ENCODE results near the gene CAPN8. TPM values are rescaled to one million over a fixed set of nuclear protein-coding genes. Genes with fewer than 3 reads are reported as not detected.

Gene CAPN8
- total and polyA plus RNA-seq, 2 donors = 0.38 to 2.6 TPM

DNA sequence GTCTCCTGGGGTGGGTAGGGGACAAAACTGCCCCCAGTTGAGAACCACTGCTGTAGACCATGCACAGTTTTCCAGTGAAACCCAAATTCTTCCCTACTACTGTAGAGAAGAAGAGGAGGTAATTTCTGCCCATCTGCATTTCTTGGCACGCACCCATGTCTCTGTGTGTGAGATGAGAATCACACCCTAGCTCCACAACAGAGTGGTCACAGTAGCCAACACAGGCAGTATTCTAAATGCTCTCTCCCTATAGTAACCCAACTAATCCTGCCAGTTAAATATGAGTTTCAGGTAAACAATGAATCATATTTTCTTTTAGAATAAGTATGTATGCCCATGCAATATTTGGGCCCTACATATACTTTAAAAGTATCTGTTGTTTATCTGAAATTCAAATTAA is 45.7 kb upstream of the CAPN8 start:
- no peak for DNase-seq (ENCODE audit: low read depth in 6 of 9, low spot score in 9 of 9)

DNA sequence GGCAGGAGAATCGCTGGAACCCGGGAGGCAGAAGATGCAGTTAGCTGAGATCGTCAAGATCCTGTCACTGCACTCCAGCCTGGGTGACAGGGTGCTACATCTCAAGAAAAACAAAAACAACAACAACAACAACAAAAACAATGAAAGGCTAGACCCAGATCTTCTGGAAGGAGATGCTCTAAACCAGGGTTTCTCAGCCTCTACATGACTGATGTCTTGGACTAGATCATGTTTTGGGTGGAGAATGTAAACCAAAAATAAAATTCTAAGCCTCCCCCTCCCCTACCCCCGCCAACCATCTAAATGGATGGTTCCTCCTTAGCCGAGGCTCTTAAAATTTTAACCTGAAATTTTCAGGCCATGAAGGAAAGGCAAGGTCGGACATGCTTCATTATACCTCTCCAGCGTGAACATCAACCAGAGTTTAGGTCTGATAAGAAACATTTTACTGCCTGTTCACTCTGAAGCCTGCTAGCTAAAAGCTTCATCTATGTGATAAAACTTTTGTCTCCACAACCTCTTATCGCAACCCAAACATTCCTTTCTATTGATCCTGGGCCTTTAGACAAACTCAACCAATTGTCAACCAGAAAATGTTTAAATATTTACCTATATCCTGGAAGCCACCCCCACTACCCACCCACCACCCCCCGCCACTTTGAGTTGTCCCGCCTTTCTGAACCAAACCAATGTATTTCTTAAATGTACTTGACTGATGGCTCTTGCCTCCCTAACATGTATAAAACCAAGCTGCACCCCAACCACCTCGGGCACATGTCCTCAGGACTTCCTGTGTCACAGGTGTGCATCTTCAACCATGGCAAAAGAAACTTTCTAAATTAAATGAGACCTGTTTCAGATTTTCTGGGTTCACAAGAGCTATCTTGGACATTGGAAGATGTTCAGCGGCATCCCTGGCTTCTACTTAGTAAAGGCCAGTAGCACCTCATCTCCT is 45.0 kb upstream of the CAPN8 start:
- 89% methylated on average over 12 of the region's 12 CpGs for WGBS
- no peaks in the 10 kb centered on the region for H3K9me3 ChIP-seq (ENCODE audit: control insufficient read depth in 2 of 2, insufficient read depth in 1 of 2, low read length in 1 of 2)

More for the DNA sequence above, 45.7 kb upstream of the CAPN8 start:
- Histone ChIP-seq H3K36me3 (ENCODE audit: control insufficient read depth in 2 of 2, insufficient read depth in 2 of 2, low read length in 1 of 2) (no peaks in the 10 kb centered on the region), H3K27ac (ENCODE audit: low read depth in 1 of 2, low read length in 1 of 2) (no peak overlapping the region), H3K9me3 (ENCODE audit: control insufficient read depth in 2 of 2, insufficient read depth in 1 of 2, low read length in 1 of 2) (no peaks in the 10 kb centered on the region), H3K4me1 (ENCODE audit: control insufficient read depth in 2 of 2, insufficient read depth in 2 of 2, low read length in 2 of 2) (peaks cover 5 to 25% of the 10 kb centered on the region in 2 donors), H3K27me3 (ENCODE audit: control insufficient read depth in 2 of 2, insufficient read depth in 1 of 2, low read length in 1 of 2) (peaks cover 3 to 65% of the 10 kb centered on the region in 2 donors), H3K4me3 (ENCODE audit: low read length in 2 of 2) (no peak overlapping the region)
- 98% methylated on average over 1 of the region's 1 CpG for WGBS

DNA sequence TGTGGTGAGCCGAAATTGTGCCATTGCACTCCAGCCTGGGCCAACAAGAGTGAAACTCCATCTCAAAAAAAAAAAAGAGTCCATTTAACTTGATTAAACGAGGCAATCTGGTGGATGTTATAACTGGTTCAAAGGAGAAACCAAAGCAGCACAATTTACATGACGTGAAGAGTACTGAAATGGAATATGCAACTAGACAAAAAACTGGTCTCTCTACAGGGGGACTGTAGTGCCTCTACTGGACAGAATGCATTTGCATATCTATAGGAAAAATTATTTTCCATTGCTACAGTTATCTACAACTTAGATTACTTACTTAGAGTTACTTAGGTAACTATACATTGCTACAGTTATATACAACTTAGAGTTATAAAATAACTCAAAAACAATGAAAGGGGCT is 44.1 kb upstream of the CAPN8 start:
- no peak overlapping the region for H3K27ac ChIP-seq (ENCODE audit: low read depth in 1 of 2, low read length in 1 of 2)
- no peak overlapping the region for H3K4me3 ChIP-seq (ENCODE audit: low read length in 2 of 2)
- H3K36me3 ChIP-seq (ENCODE audit: control insufficient read depth in 2 of 2, insufficient read depth in 2 of 2, low read length in 1 of 2) = no peaks in the 10 kb centered on the region
- peaks cover 5 to 11% of the 10 kb centered on the region in 2 donors for H3K4me1 ChIP-seq (ENCODE audit: control insufficient read depth in 2 of 2, insufficient read depth in 2 of 2, low read length in 2 of 2)
- peaks cover 3 to 62% of the 10 kb centered on the region in 2 donors for H3K27me3 ChIP-seq (ENCODE audit: control insufficient read depth in 2 of 2, insufficient read depth in 1 of 2, low read length in 1 of 2)
- WGBS = 86% methylated on average over 3 of the region's 3 CpGs
- no peaks in the 10 kb centered on the region for H3K9me3 ChIP-seq (ENCODE audit: control insufficient read depth in 2 of 2, insufficient read depth in 1 of 2, low read length in 1 of 2)
- no peak for DNase-seq (ENCODE audit: low read depth in 6 of 9, low spot score in 9 of 9)

More for the DNA sequence above, 45.0 kb upstream of the CAPN8 start:
- no peaks in the 10 kb centered on the region for H3K36me3 ChIP-seq (ENCODE audit: control insufficient read depth in 2 of 2, insufficient read depth in 2 of 2, low read length in 1 of 2)
- DNase-seq (ENCODE audit: low read depth in 6 of 9, low spot score in 9 of 9) = no peak
- H3K27me3 ChIP-seq (ENCODE audit: control insufficient read depth in 2 of 2, insufficient read depth in 1 of 2, low read length in 1 of 2) = peaks cover 3 to 65% of the 10 kb centered on the region in 2 donors
- H3K27ac ChIP-seq (ENCODE audit: low read depth in 1 of 2, low read length in 1 of 2) = no peak overlapping the region
- H3K4me3 ChIP-seq (ENCODE audit: low read length in 2 of 2) = no peak overlapping the region
- H3K4me1 ChIP-seq (ENCODE audit: control insufficient read depth in 2 of 2, insufficient read depth in 2 of 2, low read length in 2 of 2) = peaks cover 5 to 19% of the 10 kb centered on the region in 2 donors

DNA sequence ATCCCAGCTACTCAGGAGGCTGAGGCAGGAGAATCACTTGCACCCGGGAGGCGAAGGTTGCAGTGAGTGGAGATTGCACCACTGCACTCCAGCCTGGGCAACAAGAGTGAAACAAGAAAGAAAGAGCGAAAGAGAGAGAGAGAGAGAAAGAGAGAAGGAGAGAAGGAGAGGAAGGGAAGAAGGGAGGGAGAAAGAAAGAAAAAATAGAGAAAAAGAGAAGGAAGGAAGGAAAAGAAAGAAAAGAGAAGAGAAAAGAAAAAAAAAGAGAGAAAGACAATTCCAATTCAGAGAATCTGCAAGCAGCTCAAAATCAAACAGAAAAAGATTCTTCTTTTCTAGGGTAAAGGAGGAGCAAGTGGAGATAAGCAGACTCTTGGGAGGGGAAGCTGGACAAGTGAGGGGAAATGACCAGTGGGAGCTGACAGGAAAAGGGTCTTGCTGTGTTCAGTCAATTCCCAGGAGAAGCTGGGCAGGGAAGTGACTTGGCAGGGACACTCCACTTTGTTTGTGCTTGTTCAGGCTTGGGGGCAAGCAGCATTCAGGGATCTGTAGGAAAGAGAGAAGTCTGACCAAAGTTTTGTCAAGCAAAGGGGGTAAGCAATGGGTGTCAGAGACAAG is 43.3 kb upstream of the CAPN8 start:
- peaks cover 3 to 57% of the 10 kb centered on the region in 2 donors for H3K27me3 ChIP-seq (ENCODE audit: control insufficient read depth in 2 of 2, insufficient read depth in 1 of 2, low read length in 1 of 2)
- 98% methylated on average over 3 of the region's 3 CpGs for WGBS
- peaks cover 5 to 11% of the 10 kb centered on the region in 2 donors for H3K4me1 ChIP-seq (ENCODE audit: control insufficient read depth in 2 of 2, insufficient read depth in 2 of 2, low read length in 2 of 2)
- DNase-seq (ENCODE audit: low read depth in 6 of 9, low spot score in 9 of 9) = no peak
- no peak overlapping the region for H3K4me3 ChIP-seq (ENCODE audit: low read length in 2 of 2)
- H3K9me3 ChIP-seq (ENCODE audit: control insufficient read depth in 2 of 2, insufficient read depth in 1 of 2, low read length in 1 of 2) = no peaks in the 10 kb centered on the region
- H3K27ac ChIP-seq (ENCODE audit: low read depth in 1 of 2, low read length in 1 of 2) = peak overlapping the region in 1 of 2 donors; percentile 55
- H3K36me3 ChIP-seq (ENCODE audit: control insufficient read depth in 2 of 2, insufficient read depth in 2 of 2, low read length in 1 of 2) = no peaks in the 10 kb centered on the region

DNA sequence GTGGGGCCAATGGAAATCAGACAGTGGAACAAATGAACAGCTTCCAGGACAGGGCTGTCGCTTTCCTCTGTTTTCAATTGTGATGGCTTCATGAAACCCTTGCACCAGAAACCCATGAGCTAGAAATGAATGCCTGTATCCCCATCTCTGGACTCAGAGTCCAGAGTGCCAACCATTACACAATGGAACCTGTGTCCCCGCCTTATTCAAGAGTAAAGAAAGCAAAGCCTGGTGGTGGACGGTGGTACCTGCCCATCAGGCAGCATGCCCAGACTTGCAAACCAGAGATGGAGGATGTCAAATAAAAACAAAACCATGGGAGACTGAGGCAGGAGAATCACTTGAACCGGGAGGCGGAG is 42.5 kb upstream of the CAPN8 start:
- 86% methylated on average over 5 of the region's 5 CpGs for WGBS
- DNase-seq (ENCODE audit: low read depth in 6 of 9, low spot score in 9 of 9) = no peak
- peaks cover 3 to 49% of the 10 kb centered on the region in 2 donors for H3K27me3 ChIP-seq (ENCODE audit: control insufficient read depth in 2 of 2, insufficient read depth in 1 of 2, low read length in 1 of 2)
- no peaks in the 10 kb centered on the region for H3K36me3 ChIP-seq (ENCODE audit: control insufficient read depth in 2 of 2, insufficient read depth in 2 of 2, low read length in 1 of 2)
- no peak overlapping the region for H3K4me3 ChIP-seq (ENCODE audit: low read length in 2 of 2)
- no peaks in the 10 kb centered on the region for H3K9me3 ChIP-seq (ENCODE audit: control insufficient read depth in 2 of 2, insufficient read depth in 1 of 2, low read length in 1 of 2)
- H3K27ac ChIP-seq (ENCODE audit: low read depth in 1 of 2, low read length in 1 of 2) = no peak overlapping the region
- peaks cover 5 to 11% of the 10 kb centered on the region in 2 donors for H3K4me1 ChIP-seq (ENCODE audit: control insufficient read depth in 2 of 2, insufficient read depth in 2 of 2, low read length in 2 of 2)

DNA sequence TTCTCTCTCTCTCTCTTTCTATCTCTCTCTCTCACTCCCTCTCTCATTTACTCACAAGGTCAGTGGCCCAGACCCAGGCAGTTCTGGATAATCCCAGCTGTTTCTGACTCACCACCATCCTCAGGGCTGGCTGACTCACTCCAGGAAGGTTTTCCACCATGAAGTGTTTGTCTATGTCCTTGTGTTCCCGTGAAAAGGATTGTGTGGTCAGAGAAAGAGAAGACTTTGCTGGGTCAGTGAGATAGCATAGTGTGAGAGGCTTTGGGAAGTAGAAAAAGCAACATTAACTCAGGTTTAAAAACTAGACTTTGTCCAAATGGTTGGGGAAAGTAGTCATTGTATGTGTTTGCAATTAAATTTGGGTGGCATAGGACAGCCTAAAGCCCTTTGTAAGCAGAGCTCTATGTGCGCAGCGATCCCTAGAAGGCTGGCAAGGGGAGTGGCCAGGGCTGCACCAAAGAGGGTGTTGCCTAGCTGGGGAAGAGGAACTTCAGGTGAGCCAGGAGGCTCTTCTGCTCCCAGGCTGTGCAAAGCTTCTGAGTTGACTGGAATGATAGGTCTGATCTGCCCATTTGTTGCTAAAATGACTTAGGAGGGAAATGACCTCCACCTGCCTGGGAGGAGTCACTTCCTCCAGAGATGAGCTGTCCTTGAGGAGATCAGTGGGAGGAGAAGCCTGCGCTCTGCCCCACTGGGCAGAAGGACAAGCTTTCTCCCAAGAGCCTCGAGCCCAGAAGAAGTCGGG is 41.9 kb upstream of the CAPN8 start:
- peaks cover 5 to 9% of the 10 kb centered on the region in 2 donors for H3K4me1 ChIP-seq (ENCODE audit: control insufficient read depth in 2 of 2, insufficient read depth in 2 of 2, low read length in 2 of 2)
- WGBS = 88% methylated on average over 6 of the region's 6 CpGs

DNA sequence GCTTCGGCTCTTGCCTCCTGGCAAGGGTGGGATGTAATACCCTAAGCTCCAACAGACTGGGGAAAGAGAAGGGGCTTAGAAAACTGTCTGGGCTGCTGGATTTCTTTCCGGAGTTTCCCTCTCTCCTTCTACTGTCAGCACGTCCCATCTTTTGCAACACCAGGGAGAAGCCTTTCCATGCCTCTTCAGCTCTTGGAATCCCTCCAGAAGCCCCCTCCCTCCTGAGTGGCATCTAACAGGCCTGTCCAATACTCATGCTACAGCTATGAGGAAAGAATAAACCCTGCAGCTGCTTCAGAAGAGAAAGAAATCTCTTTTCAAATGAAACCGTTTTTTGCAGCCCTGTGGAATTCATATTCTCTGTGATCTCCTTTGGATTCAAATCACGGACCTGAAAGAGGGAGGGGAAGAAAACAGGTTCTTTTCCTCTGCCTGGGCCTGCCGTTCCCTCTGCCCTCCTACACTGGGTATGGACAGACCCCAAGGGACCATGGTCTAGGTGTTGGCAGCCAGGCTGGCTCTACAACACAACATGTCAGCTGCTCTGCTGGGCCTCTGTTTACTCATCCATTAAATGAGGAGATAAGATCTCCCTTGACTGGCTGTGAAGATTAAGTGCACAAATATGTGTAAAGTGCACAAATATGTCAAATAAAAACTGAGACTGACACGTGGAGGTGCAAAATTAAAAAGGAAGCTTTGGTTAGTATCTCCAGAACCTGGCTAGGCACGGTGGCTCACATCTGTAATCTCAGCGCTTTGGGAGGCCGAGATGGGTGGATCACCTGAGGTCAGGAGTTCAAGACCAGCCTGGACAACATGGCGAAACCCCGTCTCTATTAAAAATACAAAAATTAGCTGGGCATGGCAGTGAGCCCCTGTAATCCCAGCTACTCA is 40.8 kb upstream of the CAPN8 start:
- Histone ChIP-seq H3K27ac (ENCODE audit: low read depth in 1 of 2, low read length in 1 of 2) (peak overlapping the region; percentile 18 to 53), H3K9me3 (ENCODE audit: control insufficient read depth in 2 of 2, insufficient read depth in 1 of 2, low read length in 1 of 2) (no peaks in the 10 kb centered on the region), H3K36me3 (ENCODE audit: control insufficient read depth in 2 of 2, insufficient read depth in 2 of 2, low read length in 1 of 2) (no peaks in the 10 kb centered on the region), H3K4me3 (ENCODE audit: low read length in 2 of 2) (no peak overlapping the region), H3K4me1 (ENCODE audit: control insufficient read depth in 2 of 2, insufficient read depth in 2 of 2, low read length in 2 of 2) (peaks cover 2 to 4% of the 10 kb centered on the region in 2 donors), H3K27me3 (ENCODE audit: control insufficient read depth in 2 of 2, insufficient read depth in 1 of 2, low read length in 1 of 2) (peaks cover 0 to 34% of the 10 kb centered on the region in 2 donors)
- 94% methylated on average over 12 of the region's 12 CpGs for WGBS
- no peak for DNase-seq (ENCODE audit: low read depth in 6 of 9, low spot score in 9 of 9)

More for the DNA sequence above, 41.9 kb upstream of the CAPN8 start:
- no peak overlapping the region for H3K4me3 ChIP-seq (ENCODE audit: low read length in 2 of 2)
- H3K27me3 ChIP-seq (ENCODE audit: control insufficient read depth in 2 of 2, insufficient read depth in 1 of 2, low read length in 1 of 2) = peaks cover under 1 to 43% of the 10 kb centered on the region in 2 donors
- DNase-seq (ENCODE audit: low read depth in 6 of 9, low spot score in 9 of 9) = no peak
- H3K27ac ChIP-seq (ENCODE audit: low read depth in 1 of 2, low read length in 1 of 2) = no peak overlapping the region
- no peaks in the 10 kb centered on the region for H3K36me3 ChIP-seq (ENCODE audit: control insufficient read depth in 2 of 2, insufficient read depth in 2 of 2, low read length in 1 of 2)
- no peaks in the 10 kb centered on the region for H3K9me3 ChIP-seq (ENCODE audit: control insufficient read depth in 2 of 2, insufficient read depth in 1 of 2, low read length in 1 of 2)
